PC-3 (cell line): ENCODE data around the gene CSNK1A1L.

Experiments used
- CTCF ChIP-seq: fragments of 300-600 bp; sonication (generic); conservative IDR thresholded peaks from 2 replicates; pipeline ENCODE4 v1.5.1; 2017; ENCODE audit warnings: antibody characterized with exemption, low read depth, mild to moderate bottlenecking, low read length
- EZH2 ChIP-seq: fragments of 300-600 bp; sonication (generic); IDR thresholded peaks from one replicate; pipeline ENCODE4 v1.6.1; 2017; ENCODE audit warnings: antibody characterized with exemption, mild to moderate bottlenecking, low read length; ENCODE audit not compliant: unreplicated experiment

GRCh38 chr13:37129866-37130265 lies 24.4 kb upstream of the CSNK1A1L start:
- no peak for TF ChIP-seq CTCF
- TF ChIP-seq EZH2 = no peak
